Measurements from ENCODE around the gene KRT78.

KRT78 gene

GRCh38 chr12:52848661-52849255, at the start of gene KRT78:
Gene KRT78 (minus strand): TSS chr12:52848994. CDS start chr12:52848930, 64 bp downstream.
- TF ChIP-seq CTCF (conservative IDR thresholded peaks at IDR 0.05; ENCODE audit: low read depth, low read length), result no peak
- no peak within 1 kb of the TSS for H3K4me3 ChIP-seq (ENCODE audit: low read depth, low read length)
- no peak for DNase-seq (ENCODE audit: low read depth)

- TF ChIP-seq CTCF (conservative IDR thresholded peaks at IDR 0.05; ENCODE audit: low read depth, low read length), result no peak
- DNase-seq (ENCODE audit: low read depth), result no peak
- no peak overlapping the region for H3K4me3 ChIP-seq (ENCODE audit: low read depth, low read length)
These were observed 47.7 kb upstream of the KRT78 start for GRCh38 chr12:52896190-52897100.

- no peak overlapping the region for H3K4me3 ChIP-seq (ENCODE audit: low read depth, low read length)
- no peak for TF ChIP-seq CTCF (conservative IDR thresholded peaks at IDR 0.05; ENCODE audit: low read depth, low read length)
- no peak for DNase-seq (ENCODE audit: low read depth)
These were observed 47.0 kb upstream of the KRT78 start for GRCh38 chr12:52895726-52896189.

- no peak overlapping the region for H3K4me3 ChIP-seq (ENCODE audit: low read depth, low read length)
- DNase-seq (ENCODE audit: low read depth), result no peak
- no peak for TF ChIP-seq CTCF (conservative IDR thresholded peaks at IDR 0.05; ENCODE audit: low read depth, low read length)
These were observed 44.2 kb upstream of the KRT78 start for GRCh38 chr12:52892974-52893373.

- DNase-seq (ENCODE audit: low read depth), result no peak
- H3K4me3 ChIP-seq (ENCODE audit: low read depth, low read length), result no peak overlapping the region
- no peak for TF ChIP-seq CTCF (conservative IDR thresholded peaks at IDR 0.05; ENCODE audit: low read depth, low read length)
These were observed 43.5 kb upstream of the KRT78 start for GRCh38 chr12:52892207-52892852.

GRCh38 chr12:52891044-52891443, 42.2 kb upstream of the KRT78 start:
- DNase-seq (ENCODE audit: low read depth), result no peak
- no peak for TF ChIP-seq CTCF (conservative IDR thresholded peaks at IDR 0.05; ENCODE audit: low read depth, low read length)
- H3K4me3 ChIP-seq (ENCODE audit: low read depth, low read length), result no peak overlapping the region
